ENCODE data around the gene NPM1. TPM values are rescaled to one million over a fixed set of nuclear protein-coding genes. Genes with fewer than 3 reads are reported as not detected.

NPM1 gene
- total and polyA plus RNA-seq, 2 of the 13 experiments (the other 11 are each of a cell fraction or from before 2014, with no cell fraction given): 2,047 to 3,353 TPM

DNA sequence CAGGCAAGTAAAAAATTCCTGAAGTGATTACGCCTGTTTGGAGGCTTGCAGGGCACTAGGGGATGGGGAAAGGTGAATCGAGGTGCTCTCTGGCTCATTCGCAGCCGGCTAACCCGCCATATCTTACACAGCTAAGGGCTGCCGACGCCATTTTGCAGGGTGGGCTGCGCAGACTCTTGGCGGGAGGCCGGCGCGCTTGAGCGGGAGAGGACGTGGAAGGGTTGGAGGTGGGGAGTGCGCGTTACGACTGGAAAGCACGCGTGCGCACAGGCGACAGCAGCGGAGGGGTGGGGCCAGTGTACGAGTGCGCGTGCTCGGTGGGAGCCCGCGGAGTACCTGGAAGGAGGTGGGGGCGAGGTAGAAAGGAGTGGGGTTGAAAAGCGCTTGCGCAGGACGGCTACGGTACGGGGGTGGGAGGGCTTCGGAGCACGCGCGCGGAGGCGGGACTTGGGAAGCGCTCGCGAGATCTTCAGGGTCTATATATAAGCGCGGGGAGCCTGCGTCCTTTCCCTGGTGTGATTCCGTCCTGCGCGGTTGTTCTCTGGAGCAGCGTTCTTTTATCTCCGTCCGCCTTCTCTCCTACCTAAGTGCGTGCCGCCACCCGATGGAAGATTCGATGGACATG, at the start of gene NPM1 (continued):
- TF ChIP-seq ZBTB7A (CRISPR knock-in tag; IDR thresholded peaks at IDR 0.05) (peak; percentile 48; the same call in 1 of the 2 replicates), RFX3 (CRISPR knock-in tag; IDR thresholded peaks at IDR 0.05) (no peak), ZNF251 (CRISPR knock-in tag; IDR thresholded peaks at IDR 0.05) (no peak), TP53 (CRISPR knock-in tag; conservative IDR thresholded peaks at IDR 0.05) (no peak), RXRA (CRISPR knock-in tag; IDR thresholded peaks at IDR 0.05) (peak; percentile 55; the same call in 1 of the 2 replicates), ZNF549 (CRISPR knock-in tag; IDR thresholded peaks at IDR 0.05) (no peak), ELF4 (CRISPR knock-in tag; IDR thresholded peaks at IDR 0.05; ENCODE audit: borderline replicate concordance) (no peak), KMT2B (CRISPR knock-in tag; IDR thresholded peaks at IDR 0.05) (peak; percentile 79), ZNF3 (CRISPR knock-in tag; IDR thresholded peaks at IDR 0.05) (no peak), ZZZ3 (CRISPR knock-in tag; IDR thresholded peaks at IDR 0.05; ENCODE audit: borderline replicate concordance) (peak; percentile 49; the same call in 1 of the 2 replicates), WIZ (CRISPR knock-in tag; IDR thresholded peaks at IDR 0.05) (0 out of 2 replicates have a peak, but pooled peaks have one; percentile 15), ZNF530 (CRISPR knock-in tag; IDR thresholded peaks at IDR 0.05; ENCODE audit: low read depth) (no peak), ISX (CRISPR knock-in tag; conservative IDR thresholded peaks at IDR 0.05) (no peak; the same call in 1 of the 2 replicates), JUND (CRISPR knock-in tag; IDR thresholded peaks at IDR 0.05) (no peak), MBD4 (IDR thresholded peaks at IDR 0.05; ENCODE audit: borderline replicate concordance, low read length) (no peak), ZNF605 (CRISPR knock-in tag; IDR thresholded peaks at IDR 0.05) (peak; percentile 47; the same call in 1 of the 2 replicates)
- TF ChIP-seq, protein P1, sequence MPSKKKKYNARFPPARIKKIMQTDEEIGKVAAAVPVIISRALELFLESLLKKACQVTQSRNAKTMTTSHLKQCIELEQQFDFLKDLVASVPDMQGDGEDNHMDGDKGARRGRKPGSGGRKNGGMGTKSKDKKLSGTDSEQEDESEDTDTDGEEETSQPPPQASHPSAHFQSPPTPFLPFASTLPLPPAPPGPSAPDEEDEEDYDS (CRISPR knock-in tag; IDR thresholded peaks at IDR 0.05): peak; percentile 100
- TF ChIP-seq, protein P2, sequence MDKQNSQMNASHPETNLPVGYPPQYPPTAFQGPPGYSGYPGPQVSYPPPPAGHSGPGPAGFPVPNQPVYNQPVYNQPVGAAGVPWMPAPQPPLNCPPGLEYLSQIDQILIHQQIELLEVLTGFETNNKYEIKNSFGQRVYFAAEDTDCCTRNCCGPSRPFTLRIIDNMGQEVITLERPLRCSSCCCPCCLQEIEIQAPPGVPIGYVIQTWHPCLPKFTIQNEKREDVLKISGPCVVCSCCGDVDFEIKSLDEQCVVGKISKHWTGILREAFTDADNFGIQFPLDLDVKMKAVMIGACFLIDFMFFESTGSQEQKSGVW (CRISPR knock-in tag; IDR thresholded peaks at IDR 0.05; ENCODE audit: borderline replicate concordance): no peak
- TF ChIP-seq, protein P3, sequence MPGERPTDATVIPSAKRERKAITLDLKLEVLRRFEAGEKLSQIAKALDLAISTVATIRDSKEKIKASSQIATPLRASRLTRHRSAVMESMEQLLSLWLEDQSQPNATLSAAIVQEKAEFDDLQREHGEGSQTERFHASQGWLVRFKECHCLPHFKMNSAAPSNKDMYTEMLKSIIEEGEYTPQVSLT (CRISPR knock-in tag; IDR thresholded peaks at IDR 0.05; ENCODE audit: borderline replicate concordance, low read depth): no peak
- TF ChIP-seq, protein P4, sequence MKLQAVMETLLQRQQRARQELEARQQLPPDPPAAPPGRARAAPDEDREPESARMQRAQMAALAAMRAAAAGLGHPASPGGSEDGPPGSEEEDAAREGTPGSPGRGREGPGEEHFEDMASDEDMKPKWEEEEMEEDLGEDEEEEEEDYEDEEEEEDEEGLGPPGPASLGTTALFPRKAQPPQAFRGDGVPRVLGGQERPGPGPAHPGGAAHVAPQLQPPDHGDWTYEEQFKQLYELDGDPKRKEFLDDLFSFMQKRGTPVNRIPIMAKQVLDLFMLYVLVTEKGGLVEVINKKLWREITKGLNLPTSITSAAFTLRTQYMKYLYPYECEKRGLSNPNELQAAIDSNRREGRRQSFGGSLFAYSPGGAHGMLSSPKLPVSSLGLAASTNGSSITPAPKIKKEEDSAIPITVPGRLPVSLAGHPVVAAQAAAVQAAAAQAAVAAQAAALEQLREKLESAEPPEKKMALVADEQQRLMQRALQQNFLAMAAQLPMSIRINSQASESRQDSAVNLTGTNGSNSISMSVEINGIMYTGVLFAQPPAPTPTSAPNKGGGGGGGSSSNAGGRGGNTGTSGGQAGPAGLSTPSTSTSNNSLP (IDR thresholded peaks at IDR 0.05; ENCODE audit: low read depth, low read length): no peak
- TF ChIP-seq, protein P5, sequence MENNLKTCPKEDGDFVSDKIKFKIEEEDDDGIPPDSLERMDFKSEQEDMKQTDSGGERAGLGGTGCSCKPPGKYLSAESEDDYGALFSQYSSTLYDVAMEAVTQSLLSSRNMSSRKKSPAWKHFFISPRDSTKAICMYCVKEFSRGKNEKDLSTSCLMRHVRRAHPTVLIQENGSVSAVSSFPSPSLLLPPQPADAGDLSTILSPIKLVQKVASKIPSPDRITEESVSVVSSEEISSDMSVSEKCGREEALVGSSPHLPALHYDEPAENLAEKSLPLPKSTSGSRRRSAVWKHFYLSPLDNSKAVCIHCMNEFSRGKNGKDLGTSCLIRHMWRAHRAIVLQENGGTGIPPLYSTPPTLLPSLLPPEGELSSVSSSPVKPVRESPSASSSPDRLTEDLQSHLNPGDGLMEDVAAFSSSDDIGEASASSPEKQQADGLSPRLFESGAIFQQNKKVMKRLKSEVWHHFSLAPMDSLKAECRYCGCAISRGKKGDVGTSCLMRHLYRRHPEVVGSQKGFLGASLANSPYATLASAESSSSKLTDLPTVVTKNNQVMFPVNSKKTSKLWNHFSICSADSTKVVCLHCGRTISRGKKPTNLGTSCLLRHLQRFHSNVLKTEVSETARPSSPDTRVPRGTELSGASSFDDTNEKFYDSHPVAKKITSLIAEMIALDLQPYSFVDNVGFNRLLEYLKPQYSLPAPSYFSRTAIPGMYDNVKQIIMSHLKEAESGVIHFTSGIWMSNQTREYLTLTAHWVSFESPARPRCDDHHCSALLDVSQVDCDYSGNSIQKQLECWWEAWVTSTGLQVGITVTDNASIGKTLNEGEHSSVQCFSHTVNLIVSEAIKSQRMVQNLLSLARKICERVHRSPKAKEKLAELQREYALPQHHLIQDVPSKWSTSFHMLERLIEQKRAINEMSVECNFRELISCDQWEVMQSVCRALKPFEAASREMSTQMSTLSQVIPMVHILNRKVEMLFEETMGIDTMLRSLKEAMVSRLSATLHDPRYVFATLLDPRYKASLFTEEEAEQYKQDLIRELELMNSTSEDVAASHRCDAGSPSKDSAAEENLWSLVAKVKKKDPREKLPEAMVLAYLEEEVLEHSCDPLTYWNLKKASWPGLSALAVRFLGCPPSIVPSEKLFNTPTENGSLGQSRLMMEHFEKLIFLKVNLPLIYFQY (CRISPR knock-in tag; IDR thresholded peaks at IDR 0.05; ENCODE audit: borderline replicate concordance): peak; percentile 46; the same call in 1 of the 2 replicates
- TF ChIP-seq, protein P6, sequence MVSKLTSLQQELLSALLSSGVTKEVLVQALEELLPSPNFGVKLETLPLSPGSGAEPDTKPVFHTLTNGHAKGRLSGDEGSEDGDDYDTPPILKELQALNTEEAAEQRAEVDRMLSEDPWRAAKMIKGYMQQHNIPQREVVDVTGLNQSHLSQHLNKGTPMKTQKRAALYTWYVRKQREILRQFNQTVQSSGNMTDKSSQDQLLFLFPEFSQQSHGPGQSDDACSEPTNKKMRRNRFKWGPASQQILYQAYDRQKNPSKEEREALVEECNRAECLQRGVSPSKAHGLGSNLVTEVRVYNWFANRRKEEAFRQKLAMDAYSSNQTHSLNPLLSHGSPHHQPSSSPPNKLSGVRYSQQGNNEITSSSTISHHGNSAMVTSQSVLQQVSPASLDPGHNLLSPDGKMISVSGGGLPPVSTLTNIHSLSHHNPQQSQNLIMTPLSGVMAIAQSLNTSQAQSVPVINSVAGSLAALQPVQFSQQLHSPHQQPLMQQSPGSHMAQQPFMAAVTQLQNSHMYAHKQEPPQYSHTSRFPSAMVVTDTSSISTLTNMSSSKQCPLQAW (CRISPR knock-in tag; IDR thresholded peaks at IDR 0.05): peak; percentile 89

All from HepG2 (cell line).